PFSK-1 (cell line): Measurements from ENCODE around the gene ANKRD13B.

Experiments
- SIN3A ChIP-seq: IDR thresholded peaks from 2 replicates; pipeline ENCODE4 v1.6.1; 2012; ENCODE audit warnings: mild to moderate bottlenecking, low read length, moderate library complexity, borderline replicate concordance; ENCODE audit not compliant: insufficient read depth
- TAF1 ChIP-seq: IDR thresholded peaks from 2 replicates; pipeline ENCODE4 v1.6.1; 2012; ENCODE audit warnings: low read length, control low read depth, borderline replicate concordance; ENCODE audit not compliant: insufficient read depth
- TF ChIP-seq, protein P1 (sequence below), 2 experiments: IDR thresholded peaks; 2 replicates each; pipeline versions ENCODE4 v1.6.1 to v1.8.0; 2011 to 2012; ENCODE audit warnings: low read depth in 2 of 2, low read length in 2 of 2, control low read depth in 1 of 2, inconsistent platforms in 1 of 2, mild to moderate bottlenecking in 1 of 2, moderate library complexity in 1 of 2; ENCODE audit not compliant: insufficient read depth in 1 of 2

DNA sequence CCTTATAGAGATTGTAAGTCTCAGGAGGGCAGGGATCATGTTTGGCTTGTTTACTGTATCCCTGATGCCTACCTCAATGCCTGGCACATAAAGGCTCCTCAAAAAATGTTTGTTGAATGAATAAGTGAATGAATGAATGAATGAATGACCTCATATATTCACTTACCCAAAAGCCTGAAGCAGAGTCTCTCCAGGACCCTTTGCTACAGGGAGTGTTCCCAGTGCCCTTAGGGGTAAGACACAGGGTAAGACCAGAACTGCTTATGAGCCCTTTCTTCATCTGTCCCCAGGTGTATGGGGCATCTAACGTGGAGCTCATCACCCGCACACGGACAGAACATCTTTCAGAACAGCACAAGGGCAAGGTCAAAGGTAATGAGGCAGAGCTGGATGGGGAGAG, 17.5 kb downstream of the ANKRD13B start:
- no peak for TF ChIP-seq TAF1
- TF ChIP-seq, protein P1, sequence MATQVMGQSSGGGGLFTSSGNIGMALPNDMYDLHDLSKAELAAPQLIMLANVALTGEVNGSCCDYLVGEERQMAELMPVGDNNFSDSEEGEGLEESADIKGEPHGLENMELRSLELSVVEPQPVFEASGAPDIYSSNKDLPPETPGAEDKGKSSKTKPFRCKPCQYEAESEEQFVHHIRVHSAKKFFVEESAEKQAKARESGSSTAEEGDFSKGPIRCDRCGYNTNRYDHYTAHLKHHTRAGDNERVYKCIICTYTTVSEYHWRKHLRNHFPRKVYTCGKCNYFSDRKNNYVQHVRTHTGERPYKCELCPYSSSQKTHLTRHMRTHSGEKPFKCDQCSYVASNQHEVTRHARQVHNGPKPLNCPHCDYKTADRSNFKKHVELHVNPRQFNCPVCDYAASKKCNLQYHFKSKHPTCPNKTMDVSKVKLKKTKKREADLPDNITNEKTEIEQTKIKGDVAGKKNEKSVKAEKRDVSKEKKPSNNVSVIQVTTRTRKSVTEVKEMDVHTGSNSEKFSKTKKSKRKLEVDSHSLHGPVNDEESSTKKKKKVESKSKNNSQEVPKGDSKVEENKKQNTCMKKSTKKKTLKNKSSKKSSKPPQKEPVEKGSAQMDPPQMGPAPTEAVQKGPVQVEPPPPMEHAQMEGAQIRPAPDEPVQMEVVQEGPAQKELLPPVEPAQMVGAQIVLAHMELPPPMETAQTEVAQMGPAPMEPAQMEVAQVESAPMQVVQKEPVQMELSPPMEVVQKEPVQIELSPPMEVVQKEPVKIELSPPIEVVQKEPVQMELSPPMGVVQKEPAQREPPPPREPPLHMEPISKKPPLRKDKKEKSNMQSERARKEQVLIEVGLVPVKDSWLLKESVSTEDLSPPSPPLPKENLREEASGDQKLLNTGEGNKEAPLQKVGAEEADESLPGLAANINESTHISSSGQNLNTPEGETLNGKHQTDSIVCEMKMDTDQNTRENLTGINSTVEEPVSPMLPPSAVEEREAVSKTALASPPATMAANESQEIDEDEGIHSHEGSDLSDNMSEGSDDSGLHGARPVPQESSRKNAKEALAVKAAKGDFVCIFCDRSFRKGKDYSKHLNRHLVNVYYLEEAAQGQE (IDR thresholded peaks at IDR 0.05; ENCODE audit: insufficient read depth in 1 of 2, low read depth in 2 of 2, low read length in 2 of 2): no peak
- TF ChIP-seq SIN3A: no peak
